ENCODE results near the gene ACTA2.

Gene ACTA2

DNA sequence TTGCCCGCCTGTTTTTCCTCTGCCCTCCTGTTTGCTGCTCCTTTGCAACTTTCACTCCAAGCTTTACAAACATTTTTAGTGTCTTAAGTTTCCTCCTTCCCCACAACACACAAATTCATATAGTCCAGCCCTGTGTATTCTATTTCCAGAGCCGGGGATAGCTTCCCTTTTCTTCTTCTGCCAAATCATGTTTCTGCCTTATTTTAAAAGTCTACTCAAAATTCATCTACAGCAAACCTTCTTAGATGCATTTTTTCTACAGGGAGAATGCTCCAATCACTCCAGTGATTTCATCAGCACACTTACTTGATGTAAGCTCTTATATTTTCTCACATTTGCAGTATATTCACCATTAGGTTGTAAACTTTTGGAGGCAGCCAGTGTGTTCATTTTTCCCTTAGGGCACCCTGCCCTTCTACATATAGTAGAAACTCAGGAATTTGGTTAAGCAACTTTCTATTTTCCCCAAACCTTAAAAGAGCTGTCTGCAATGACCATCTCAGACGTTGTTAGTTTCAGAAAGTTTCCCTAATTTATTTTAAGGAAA is 12.4 kb upstream of the ACTA2 start:
- DNase-seq (ENCODE audit: low read depth, low spot score), result no peak
- POLR2A ChIA-PET, result no interaction called here
- TF ChIP-seq, protein P1, sequence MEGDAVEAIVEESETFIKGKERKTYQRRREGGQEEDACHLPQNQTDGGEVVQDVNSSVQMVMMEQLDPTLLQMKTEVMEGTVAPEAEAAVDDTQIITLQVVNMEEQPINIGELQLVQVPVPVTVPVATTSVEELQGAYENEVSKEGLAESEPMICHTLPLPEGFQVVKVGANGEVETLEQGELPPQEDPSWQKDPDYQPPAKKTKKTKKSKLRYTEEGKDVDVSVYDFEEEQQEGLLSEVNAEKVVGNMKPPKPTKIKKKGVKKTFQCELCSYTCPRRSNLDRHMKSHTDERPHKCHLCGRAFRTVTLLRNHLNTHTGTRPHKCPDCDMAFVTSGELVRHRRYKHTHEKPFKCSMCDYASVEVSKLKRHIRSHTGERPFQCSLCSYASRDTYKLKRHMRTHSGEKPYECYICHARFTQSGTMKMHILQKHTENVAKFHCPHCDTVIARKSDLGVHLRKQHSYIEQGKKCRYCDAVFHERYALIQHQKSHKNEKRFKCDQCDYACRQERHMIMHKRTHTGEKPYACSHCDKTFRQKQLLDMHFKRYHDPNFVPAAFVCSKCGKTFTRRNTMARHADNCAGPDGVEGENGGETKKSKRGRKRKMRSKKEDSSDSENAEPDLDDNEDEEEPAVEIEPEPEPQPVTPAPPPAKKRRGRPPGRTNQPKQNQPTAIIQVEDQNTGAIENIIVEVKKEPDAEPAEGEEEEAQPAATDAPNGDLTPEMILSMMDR (IDR thresholded peaks at IDR 0.05; ENCODE audit: insufficient read depth, low read length, missing control alignments), result no peak
- H3K4me3 ChIP-seq (ENCODE audit: low read depth, low read length), result no peak overlapping the region
- CTCF ChIA-PET, result interaction anchor here (0.9 to 1.3 kb wide), 4 partner anchors 10 to 29 kb away, joined by 3 to 7 read pairs (median 5); partner anchors contain the start of gene FAS

DNA sequence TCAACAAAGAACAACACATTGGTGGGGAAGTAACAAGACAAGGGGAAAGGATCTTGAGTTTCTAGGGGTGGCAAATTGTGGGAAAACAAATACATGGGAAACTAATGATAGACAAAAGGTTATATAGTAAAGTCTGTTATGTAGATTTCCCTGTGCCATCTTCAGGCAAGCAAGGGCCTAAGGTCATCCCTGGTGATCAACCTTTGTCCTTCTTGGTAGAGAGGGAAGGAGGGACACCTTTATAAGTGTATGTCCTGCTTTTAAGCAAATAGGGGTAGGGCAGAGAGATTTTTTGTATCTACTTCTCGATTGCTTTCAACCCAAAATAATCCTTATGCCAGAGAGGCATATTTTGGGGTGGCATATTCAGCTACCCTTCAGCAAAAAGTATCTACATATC is 11.8 kb upstream of the ACTA2 start:
- H3K4me3 ChIP-seq (ENCODE audit: low read depth, low read length), result no peak overlapping the region
- CTCF ChIA-PET, result interaction anchor here (0.9 to 1.3 kb wide), 5 partner anchors 10 to 28 kb away, joined by 3 to 7 read pairs (median 4); partner anchors contain the start of gene FAS
- POLR2A ChIA-PET, result no interaction called here
- no peak for DNase-seq (ENCODE audit: low read depth, low spot score)
- TF ChIP-seq, protein P1 (IDR thresholded peaks at IDR 0.05; ENCODE audit: insufficient read depth, low read length, missing control alignments), result no peak

DNA sequence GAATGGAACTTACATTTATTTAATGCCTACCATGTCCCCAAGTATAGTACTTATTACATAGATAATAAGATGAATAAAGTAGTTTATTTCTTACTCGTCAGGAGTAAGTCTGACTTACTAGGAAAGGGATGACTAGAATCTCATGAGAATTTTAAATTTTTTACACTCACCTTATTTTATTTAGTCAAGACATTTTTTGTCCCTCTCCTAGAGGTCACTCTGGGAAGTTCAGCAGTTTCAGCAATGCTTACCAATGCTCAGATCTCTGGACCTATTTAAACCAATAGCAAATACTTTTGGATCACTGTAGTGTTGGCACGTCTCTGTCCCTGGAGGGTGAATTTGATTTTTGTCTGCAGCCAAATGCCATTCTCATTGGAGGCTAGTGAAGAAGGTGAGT is 10.7 kb upstream of the ACTA2 start:
- ChIA-PET CTCF (interaction anchor here (0.7 to 1.5 kb wide), 7 partner anchors 9 to 29 kb away, joined by 3 to 6 read pairs (median 3); partner anchors contain the start of gene ACTA2), POLR2A (no interaction called here)
- TF ChIP-seq, protein P1 (IDR thresholded peaks at IDR 0.05; ENCODE audit: insufficient read depth, low read length, missing control alignments), result no peak

DNA sequence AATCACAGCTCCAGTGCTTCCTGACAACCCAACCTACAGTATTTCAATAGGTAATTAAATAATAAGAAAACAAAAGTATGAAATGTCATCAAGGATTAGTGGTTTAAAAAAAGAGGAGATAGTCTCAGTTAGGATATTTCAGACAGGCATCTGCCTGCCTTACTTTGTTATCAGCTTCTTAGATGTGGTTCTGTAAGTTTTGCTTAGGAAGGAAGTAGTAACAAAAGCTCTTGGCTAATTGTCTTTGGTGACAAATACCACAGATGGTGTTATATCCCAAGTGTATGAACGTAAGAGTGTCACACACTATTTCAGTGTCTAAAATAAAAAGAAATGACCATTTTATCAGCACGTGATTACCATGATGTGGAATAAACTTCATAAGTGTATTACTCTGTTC is 9.8 kb upstream of the ACTA2 start:
- no peak overlapping the region for H3K4me3 ChIP-seq (ENCODE audit: low read depth, low read length)
- no peak for DNase-seq (ENCODE audit: low read depth, low spot score)
- ChIA-PET POLR2A (no interaction called here), CTCF (interaction anchor here (1.3 kb wide), 1 partner anchor 25 kb away, joined by 5 read pairs; no protein-coding TSS in a partner anchor)
- TF ChIP-seq, protein P1 (IDR thresholded peaks at IDR 0.05; ENCODE audit: insufficient read depth, low read length, missing control alignments), result no peak

More for the DNA sequence above, 10.7 kb upstream of the ACTA2 start:
- DNase-seq (ENCODE audit: low read depth, low spot score), result no peak
- H3K4me3 ChIP-seq (ENCODE audit: low read depth, low read length), result no peak overlapping the region

DNA sequence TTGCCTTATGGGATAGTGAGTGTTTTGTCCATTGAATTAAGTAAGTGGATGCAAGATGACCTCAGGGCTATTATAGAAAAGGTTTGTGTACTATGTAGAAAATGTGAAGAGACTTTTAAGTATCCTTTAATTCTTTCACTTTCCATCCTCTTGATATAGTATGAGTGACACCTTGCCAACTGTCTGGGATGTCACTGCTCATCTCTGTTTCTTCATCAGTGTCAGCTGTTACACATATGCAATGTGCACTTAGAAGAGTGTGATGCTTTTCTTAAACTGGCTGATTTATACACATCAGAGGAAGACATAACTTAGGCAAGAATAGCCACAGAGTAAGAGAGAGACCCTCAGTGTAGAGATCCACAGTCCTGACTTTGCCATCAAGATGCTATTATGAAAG is 8.7 kb upstream of the ACTA2 start:
- TF ChIP-seq, protein P1 (IDR thresholded peaks at IDR 0.05; ENCODE audit: insufficient read depth, low read length, missing control alignments), result no peak
- POLR2A ChIA-PET, result no interaction called here
- no peak for DNase-seq (ENCODE audit: low read depth, low spot score)
- CTCF ChIA-PET, result interaction anchor here (1.9 kb wide), 1 partner anchor 25 kb away, joined by 4 read pairs; no protein-coding TSS in a partner anchor
- H3K4me3 ChIP-seq (ENCODE audit: low read depth, low read length), result no peak overlapping the region

DNA sequence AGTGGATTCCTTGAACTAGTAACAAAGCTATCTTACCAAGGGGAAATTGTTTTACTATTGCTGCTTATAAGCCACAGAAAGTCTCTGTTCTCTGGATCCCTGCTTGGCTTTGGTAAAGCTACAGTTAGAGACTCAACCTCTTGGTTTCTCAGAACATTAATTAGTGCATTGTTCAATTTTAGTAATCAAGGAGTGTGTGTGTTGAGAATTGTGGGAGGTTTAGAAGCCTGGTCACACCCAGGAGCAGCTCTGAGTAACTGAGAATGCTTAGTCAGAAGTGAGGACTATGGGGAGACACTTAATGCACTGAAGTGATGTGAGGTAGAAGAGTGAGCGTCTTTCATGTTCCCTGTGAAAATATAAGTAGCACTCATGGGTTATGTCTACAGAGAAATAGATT is 8.2 kb upstream of the ACTA2 start:
- no peak for DNase-seq (ENCODE audit: low read depth, low spot score)
- POLR2A ChIA-PET, result no interaction called here
- no peak overlapping the region for H3K4me3 ChIP-seq (ENCODE audit: low read depth, low read length)
- TF ChIP-seq, protein P1 (IDR thresholded peaks at IDR 0.05; ENCODE audit: insufficient read depth, low read length, missing control alignments), result no peak
- CTCF ChIA-PET, result interaction anchor here (0.9 to 1.9 kb wide), 4 partner anchors 11 to 26 kb away, joined by 3 to 9 read pairs (median 4); no protein-coding TSS in a partner anchor
